Measurements from ENCODE around the gene MOB3A. TPM values are rescaled to one million over a fixed set of nuclear protein-coding genes. Genes with fewer than 3 reads are reported as not detected.

The MOB3A gene
- total and polyA plus RNA-seq, 9 of the 15 experiments (the other 6 are each of a cell fraction or from before 2014, with no cell fraction given), result 1.1 to 24.1 (median 6.0) TPM

DNA sequence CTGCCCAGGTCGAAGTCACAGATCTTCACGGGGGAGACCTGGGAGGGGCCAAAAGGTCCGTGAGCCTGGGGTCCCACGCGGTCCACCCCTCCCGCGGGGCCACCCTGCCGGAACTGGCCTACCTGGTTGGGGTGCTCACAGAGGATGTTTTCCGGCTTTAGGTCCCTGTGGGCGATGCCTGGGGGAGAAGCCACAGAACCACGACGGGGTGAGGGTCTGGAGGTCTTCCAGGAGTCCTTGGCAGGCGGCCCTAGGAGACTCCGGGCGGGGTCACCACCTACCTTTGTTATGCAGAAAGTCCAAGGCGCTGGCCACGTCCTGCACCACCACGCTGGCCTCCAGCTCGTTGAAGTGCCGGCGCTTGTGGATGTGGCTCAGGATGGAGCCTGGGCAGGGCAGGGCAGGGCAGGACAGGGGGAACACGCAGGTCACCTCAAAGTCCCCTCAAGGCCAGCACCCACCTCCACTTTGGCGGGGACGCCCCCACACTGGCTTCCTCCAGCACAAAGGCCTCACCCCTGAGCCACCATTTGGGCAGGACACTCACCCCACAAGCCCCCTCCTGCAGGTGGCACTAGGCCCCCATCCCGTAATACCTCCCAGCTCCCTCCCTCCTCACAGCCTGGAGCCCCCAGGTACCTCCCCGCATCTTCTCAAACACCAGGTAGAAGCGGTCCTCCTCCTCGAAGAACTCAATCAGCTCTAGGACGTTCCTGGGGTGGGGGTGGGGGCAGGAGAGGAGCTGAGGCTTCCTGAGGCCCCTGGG is 53.5 kb downstream of the MOB3A start (continued):
- no peak for TF ChIP-seq DEAF1 (CRISPR knock-in tag; IDR thresholded peaks at IDR 0.05)
- no peak for TF ChIP-seq ZNF354B (CRISPR knock-in tag; IDR thresholded peaks at IDR 0.05)
- no peak for TF ChIP-seq TCFL5 (CRISPR knock-in tag; conservative IDR thresholded peaks at IDR 0.05)
- no peak for TF ChIP-seq NFRKB (IDR thresholded peaks at IDR 0.05; ENCODE audit: low read depth)
- TF ChIP-seq CBX8 (IDR thresholded peaks at IDR 0.05; ENCODE audit: borderline replicate concordance, extremely low read depth, low read depth, low read length, poor library complexity, severe bottlenecking), result no peak
- no peak; the same call in 1 of the 2 replicates for TF ChIP-seq GATAD2B (IDR thresholded peaks at IDR 0.05; ENCODE audit: borderline replicate concordance)
- TF ChIP-seq ZNF232 (CRISPR knock-in tag; IDR thresholded peaks at IDR 0.05), result no peak
- no peak for TF ChIP-seq RNF219 (CRISPR knock-in tag; IDR thresholded peaks at IDR 0.05)
- TF ChIP-seq ILF3 (IDR thresholded peaks at IDR 0.05; ENCODE audit: borderline replicate concordance), result no peak
- TF ChIP-seq SP1 (CRISPR knock-in tag; IDR thresholded peaks at IDR 0.05), result peak; percentile 17; the same call in 1 of the 2 replicates
- no peak for TF ChIP-seq STAT6 (CRISPR knock-in tag; IDR thresholded peaks at IDR 0.05)
- TF ChIP-seq SMARCE1 (IDR thresholded peaks at IDR 0.05), result no peak
- no peak for TF ChIP-seq PKNOX1 (IDR thresholded peaks at IDR 0.05)
- TF ChIP-seq, protein P1, sequence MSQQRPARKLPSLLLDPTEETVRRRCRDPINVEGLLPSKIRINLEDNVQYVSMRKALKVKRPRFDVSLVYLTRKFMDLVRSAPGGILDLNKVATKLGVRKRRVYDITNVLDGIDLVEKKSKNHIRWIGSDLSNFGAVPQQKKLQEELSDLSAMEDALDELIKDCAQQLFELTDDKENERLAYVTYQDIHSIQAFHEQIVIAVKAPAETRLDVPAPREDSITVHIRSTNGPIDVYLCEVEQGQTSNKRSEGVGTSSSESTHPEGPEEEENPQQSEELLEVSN (IDR thresholded peaks at IDR 0.05; ENCODE audit: borderline replicate concordance in 1 of 2, extremely low read depth in 1 of 2, insufficient read depth in 1 of 2, insufficient read length in 1 of 2, low read depth in 1 of 2, low read length in 1 of 2, poor library complexity in 1 of 2, severe bottlenecking in 1 of 2), result peak in 1 of 2 experiments; percentile 4
- TF ChIP-seq CCAR2 (IDR thresholded peaks at IDR 0.05; ENCODE audit: low read depth, low read length), result no peak
- no peak for TF ChIP-seq SAFB2 (IDR thresholded peaks at IDR 0.05; ENCODE audit: borderline replicate concordance, low read depth, low read length, severe bottlenecking)
- TF ChIP-seq BRD4 (IDR thresholded peaks at IDR 0.05), result no peak
- no peak for TF ChIP-seq ZNF263 (CRISPR knock-in tag; IDR thresholded peaks at IDR 0.05; ENCODE audit: borderline replicate concordance)

Measured in K562 (cell line).